Left hindlimb (tissue), 1 donor: ENCODE measurements around the gene ZKSCAN4.

Source experiments
- DNase-seq: peaks from one replicate; pipeline ENCODE4 v3.0.0-alpha.2; 2018

The ZKSCAN4 gene

DNA sequence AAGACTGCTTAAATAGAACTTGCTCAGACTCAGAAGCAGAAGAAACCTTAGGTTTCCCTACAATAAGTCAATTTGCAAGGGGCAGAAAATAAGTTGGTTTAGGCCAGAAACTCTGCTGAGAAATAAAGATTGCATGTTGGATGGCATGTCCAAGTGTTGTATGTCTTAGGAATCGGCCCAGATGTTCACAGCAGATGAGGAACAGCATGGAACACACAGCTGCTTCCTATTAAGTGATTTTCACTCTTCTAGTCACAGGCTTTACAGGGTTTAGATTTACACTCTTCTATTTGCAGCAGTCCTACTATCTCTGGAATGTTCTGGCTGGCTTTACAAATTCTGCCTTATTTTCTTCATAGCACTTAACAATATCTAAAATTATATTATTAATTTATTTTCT, 3.2 kb downstream of the ZKSCAN4 start:
- no peak for DNase-seq

DNA sequence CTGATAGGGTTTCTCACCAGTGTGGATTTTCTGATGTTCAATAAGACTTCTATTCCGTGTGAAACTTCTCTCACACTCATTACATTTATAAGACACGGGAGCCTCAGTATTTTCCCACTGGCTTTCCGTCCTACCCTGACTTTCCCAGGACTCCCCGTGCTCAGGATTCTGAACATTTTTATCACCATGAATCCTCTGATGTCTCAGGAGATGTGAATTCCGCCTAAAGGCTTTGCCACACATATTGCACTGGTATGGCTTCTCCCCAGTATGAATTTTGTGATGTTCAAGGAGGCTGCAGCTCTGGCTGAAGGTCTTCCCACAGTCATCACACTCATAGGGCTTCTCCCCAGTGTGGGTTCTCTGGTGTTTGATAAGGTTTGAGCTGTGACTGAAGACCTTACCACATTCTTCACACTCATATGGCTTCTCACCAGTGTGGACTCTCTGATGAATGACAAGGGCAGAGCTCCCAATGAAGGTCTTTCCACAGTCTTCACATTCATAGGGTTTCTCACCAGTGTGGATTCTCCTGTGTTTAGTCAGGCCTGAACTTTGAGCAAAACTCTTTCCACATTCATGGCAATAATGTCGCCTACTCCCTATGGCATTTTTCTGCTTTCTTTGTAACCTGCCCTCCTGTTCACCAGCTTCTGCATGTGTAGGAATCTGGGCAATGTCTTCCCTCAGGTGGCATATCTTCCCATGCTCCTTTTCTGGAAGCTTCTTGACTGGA, 6.7 kb downstream of the ZKSCAN4 start:
- no peak for DNase-seq

DNA sequence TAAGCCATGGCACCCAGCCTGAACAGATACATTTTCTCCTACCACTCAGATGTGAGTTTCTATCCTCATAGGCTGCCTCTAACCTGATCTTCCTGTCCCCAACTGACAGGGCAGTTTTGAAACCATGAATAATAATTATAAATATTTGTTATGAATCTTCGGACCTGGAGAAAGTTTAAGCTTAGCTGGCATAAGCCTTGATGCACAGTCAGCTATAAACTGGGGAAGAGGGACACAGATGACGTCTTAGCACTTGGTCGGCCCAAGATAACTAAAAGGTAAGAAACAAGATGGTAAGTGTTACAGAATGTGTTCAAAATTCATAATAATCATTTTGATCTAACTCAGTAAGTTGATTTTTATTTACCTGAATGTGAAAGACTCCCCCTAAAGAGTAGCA, 8.1 kb downstream of the ZKSCAN4 start:
- no peak for DNase-seq

DNA sequence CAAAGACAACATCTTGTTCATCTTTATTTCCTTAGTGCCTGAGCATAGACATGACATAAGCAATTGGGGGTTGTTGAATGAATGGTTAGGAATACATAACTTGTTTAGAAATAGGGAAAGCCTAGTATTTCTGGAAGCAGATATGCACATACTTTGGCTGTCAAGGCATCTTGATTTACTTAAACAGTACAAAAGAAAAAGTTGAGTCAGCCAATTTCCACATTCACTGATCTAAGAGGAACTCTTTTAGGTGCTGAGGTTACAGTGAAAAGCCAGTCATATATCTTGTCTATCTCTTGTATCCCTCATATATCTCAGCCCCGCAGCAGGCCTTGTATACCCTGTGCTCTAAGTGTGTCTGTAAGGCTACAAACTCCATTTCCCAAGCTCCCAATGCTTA, 11.6 kb downstream of the ZKSCAN4 start:
- DNase-seq: no peak

DNA sequence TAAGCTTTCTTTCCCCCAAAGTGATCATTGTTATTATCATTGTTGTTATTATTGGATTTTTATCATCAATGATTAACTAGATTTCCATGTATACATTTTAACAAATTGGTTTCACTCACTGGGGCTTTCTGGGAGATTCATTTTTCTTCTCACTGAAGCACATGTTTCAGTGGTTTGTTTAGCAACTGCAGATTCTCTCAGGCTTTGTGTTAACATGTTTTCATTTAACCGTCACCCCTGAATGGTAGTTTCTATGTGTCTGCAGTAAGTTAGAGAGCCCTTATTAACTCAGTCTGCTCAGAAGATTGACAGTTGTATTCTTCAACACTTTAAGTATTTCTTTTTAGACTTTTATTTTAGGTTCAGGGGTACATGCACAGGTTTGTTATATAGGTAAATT, 12.4 kb downstream of the ZKSCAN4 start:
- no peak for DNase-seq

DNA sequence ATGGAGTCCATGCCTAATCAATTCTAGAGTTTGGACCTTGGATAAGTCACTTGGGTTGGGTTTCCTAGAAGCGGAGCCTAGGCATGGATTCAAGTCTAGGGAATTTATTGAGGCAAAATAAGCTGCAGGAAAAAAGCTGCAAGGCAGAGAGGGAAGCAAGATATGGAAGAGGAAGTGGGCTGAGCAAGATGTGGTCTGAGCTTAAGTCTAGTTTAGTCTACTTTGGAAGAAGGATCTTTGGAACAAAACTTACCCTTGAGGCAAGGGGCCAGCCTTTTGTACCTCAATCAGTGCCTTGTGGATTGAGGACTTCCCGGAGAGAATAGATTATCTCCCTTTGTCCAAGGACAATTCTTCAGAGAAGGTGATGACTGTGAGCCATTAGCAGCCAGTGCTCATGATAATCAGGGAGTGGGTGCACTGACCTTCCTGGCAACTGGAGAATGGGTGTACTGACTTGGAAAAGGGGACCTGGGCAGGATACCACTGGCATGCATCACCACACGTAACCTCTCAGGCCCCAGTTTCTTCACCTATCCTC, 16.1 kb downstream of the ZKSCAN4 start:
- no peak for DNase-seq

DNA sequence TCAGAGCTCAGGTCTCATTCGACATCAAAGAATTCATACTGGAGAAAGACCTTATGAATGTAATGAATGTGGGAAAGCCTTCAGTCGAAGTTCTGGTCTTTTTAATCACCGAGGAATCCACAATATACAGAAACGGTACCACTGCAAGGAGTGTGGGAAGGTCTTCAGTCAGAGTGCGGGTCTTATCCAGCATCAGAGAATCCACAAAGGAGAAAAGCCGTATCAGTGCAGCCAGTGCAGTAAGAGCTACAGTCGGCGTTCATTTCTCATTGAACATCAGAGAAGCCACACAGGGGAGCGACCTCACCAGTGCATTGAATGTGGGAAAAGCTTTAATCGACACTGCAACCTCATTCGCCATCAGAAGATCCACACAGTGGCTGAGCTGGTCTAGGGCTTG, 19.3 kb downstream of the ZKSCAN4 start:
- DNase-seq: no peak

DNA sequence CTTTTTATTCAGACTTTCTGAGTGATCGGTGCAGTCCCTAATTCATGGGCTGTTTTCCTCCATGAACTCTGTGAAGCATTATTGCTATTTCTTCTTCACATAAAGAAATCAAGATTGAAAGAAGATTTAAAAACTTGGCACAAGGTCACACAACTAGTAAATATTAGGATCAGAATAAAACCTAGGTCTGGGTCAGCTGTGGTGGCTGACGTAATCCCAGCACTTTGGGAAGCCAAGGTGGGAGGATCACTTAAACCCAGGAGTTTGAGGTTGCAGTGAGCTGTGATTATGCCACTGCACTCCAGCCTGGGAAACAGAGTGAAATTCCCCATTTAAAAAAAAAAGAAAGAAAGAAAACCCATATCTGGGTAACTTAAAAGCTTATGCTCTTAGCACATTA, 25.6 kb downstream of the ZKSCAN4 start:
- DNase-seq: no peak

DNA sequence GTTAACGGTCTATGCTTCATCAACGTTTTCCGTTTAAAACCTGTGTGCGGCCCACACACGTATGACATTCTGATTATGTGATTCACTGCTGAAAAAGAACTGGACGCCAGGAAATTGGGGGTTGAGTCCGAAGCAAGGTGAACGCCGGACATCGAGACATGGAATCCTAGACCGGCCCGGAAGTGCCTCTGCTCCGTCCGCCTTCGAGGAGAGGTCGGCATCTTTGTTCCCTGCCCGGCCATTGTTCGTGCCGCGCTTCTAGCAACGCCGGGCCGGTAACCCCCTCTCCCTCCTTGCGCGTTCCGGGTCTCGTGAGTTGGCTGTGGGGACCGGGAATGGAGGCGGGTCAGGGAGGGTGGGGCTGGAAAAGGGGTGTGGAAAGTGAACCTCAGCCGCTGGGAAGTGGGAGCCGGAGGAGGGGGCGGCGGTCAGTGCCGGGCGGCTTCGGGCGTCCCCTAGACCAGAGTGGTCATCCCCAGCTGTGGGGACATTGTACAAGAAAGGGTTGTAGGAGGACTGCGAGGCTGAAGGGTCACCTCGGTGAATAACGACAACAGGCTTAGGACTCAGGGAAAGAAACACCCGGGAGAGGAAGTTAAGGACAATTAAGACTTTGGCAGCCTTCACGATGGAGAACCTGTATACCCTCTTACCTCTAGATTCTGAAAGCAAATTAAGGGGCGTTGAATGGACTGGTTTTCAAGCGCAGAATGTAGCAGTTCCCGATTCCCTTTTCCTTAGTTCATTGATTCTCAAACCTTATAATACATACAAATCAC, 26.8 kb downstream of the ZKSCAN4 start, which contains the start of gene ZSCAN9:
ZSCAN9 (plus strand) TSS at position 220 of the 779 bp plus-strand sequence. CDS start 1,810 bp downstream, outside the sequence.
- peak; percentile 90 for DNase-seq

DNA sequence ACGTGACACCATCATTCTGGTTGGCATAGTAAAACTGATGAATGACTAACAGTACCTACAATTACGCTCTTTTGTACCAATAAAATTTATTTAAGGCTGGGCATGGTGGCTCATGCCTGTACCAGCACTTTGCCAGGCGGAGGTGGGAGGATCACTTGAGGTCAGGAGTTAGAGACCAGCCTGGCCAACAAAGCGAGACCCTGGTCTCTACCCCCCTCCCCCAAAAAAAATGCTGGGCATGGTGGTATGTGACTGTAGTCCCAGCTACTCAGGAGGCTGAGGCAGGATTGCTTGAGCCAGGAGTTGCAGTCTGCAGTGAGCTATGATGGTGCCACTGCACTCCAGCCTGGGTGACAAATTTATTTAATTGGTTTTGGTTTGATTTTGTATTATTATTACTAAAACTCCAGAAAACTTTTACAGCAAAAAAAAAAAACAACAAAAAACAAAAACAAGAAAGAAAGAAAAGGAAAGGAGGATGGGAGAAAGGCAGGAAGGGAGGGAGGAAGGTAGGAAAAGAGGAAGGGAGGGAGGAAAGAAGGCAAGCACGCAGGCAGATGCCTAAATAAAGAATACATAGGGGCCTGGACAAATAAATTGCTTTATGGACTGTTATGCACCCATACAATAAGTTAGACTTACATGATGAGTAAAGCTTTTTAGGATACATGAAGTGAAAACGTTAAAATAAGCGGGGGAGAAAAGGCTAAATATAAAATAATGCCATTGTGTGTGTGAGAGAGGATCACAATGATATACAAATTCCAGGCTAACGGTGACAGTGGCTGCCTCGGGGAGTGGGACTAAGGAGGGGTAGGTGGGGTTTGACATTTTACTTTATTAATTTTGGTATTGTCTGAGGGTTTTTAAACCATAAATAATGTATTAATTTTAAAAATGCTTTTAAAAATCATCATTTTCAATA, 27.7 kb downstream of the ZKSCAN4 start:
- no peak for DNase-seq

DNA sequence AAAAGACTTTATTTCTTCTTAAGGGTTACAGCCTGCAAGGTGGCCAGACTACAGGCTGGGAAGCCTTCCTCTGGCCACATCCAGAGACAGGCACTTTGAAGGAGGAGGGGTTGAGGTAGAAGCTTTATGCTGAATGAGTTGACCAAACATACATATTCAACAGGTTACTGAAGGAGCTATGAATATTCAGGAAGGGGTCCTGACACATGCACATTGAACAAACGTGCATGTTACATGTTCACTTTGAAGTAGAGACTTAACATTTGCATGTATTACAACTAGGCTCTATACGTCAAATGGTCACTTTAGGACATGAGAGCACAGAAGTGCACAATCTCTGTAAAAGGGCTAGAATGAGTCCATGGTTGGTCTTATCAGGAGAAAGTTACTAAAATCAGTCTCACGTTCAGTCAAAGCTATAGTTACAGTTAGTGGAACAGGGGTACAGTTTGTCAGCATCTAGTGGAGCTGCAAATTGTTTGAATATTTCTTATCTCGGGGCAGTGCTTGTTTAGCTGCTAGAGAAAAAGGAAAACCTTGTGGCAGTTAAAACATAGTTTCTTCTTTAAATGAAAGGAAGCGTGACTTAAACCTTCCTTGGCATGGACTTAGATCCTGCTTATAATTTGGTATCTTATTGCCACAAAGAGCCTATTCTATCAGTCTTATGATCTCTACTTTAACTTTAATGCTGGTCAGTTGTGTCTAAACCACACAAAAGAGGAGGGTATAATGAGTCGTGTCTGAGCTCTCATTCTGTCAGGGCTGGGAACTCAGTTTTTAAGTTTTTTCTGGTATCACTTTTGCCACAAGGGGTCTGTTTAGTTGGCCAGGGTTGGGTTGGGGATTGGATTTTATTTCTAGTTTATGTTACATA, 31.6 kb downstream of the ZKSCAN4 start:
- no peak for DNase-seq

DNA sequence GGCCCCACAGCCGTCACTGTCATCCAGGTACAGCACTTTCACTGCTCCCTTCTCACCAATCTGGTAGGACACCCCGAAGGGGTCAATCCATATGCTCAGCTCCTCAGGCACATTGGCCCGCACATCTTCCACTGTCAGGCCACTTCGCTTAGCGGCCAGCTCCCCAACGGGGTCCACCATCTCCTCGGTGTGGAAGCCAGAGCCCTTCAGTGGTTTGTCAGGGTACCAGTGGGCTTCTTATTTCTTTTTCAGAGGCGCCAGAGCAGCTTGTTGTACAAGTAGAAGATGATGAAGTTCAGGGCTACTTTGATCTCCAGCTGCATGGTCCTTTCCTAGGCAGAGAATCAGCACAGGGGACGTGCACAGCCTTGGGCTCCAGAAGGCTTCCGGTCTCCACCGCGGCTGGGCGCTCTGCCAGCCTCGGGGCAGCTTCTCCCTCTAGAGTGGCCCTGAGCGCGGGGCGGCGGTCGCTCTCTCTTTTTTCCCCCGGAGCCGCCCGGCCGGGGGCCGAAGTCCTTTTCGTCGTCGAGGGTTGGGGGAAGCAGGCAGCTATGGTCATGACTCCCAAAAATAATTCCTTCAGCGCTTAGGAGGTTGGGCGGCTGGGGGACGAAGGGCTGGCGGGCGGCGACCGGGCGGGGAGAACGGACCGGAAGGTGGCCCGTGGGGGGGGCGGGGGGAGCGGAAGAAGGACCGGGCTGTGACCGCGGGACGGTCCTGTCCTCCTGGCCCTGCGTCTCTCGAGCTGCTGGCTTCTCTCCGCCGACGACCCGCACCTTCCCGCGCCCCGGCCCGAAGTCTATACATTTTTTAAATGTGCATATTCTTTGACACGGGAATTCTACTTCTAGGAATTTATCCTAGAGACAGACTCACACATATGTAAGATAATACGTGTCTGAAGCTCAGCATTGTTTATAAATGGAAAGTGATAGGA, 33.5 kb downstream of the ZKSCAN4 start:
- DNase-seq: peak; percentile 80

DNA sequence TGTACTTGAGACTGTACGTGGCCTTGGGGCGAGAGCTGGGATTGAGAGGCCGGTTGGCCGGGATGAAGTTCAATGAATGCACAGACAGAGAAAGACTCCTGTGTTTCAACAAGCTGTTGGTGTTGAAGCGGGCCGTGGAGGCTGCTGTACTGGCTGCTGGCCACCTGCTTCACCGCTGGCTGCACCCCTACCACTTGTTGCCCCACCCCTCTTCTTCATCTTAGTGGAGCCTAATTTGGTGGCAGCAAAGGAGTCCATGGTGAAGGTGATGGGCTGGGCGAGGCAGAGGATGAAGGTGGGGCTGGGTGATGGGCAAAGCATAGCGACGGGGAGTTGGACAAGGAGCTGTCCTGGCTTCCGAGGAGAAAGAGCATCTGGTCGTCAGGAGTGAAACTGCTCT, 34.2 kb downstream of the ZKSCAN4 start:
- no peak for DNase-seq

DNA sequence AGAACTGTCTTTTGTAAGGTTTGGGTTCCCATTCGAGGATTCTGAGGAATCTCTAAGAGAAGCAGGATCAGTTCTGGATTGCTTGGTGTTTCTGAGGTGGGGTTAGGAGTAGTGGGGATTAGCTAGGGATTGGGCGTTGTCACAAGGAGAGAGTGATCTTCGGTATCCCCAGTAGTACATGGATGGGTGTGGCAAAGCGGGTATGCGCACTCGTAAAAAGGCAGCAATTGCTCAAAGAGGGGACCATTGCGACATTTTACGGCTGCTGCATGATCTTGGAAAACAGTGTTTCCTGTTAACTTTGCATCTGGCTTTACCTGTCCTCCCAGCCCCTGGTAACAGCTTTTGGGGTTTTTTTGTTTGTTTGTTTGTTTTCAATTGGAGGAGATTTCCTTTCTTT, 36.6 kb downstream of the ZKSCAN4 start:
- no peak for DNase-seq

DNA sequence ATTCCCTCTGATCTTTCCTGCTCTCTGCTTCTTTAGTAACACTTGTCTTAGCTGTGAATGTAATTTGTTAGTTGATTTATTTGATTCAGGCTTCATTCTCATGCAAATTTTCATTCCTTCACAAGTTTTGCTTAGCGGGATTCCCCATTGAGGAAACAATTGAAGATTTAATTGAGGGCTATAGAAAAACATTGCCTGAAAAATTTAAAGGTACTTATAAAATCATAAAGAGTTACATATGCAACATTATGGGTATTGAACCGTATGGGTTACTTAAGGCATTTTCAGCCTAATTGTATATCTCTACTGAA, 38.9 kb downstream of the ZKSCAN4 start:
- no peak for DNase-seq

DNA sequence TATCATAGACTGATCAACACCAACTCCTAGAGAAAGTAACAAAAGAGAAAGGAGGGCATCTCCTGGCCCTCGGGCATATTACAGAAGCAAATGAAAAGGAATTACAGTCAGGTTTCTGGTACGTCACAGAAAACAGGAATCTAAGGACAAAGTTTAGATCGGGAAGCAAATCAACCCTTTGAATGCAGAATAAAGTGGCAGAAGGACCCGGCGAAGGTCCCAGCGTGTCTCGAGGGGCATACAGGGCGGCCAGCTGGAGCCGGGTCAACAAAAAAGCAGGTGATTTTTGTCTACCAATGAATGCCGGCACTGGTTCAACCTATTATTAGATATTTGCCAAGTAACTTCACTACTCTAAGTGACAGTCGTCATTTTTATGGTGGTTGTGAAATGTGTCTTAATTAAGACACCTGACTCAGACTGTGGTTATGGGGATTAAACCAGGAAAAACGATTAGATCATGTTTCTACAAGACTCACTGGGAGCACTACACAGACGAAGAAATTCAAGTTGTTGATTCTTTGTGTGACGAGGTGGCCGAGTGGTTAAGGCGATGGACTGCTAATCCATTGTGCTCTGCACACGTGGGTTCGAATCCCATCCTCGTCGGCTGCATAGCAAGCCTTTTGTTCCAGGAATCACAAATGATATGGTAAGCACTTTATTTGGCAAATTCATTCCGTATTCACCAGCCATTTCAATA, 39.4 kb downstream of the ZKSCAN4 start:
- no peak for DNase-seq

DNA sequence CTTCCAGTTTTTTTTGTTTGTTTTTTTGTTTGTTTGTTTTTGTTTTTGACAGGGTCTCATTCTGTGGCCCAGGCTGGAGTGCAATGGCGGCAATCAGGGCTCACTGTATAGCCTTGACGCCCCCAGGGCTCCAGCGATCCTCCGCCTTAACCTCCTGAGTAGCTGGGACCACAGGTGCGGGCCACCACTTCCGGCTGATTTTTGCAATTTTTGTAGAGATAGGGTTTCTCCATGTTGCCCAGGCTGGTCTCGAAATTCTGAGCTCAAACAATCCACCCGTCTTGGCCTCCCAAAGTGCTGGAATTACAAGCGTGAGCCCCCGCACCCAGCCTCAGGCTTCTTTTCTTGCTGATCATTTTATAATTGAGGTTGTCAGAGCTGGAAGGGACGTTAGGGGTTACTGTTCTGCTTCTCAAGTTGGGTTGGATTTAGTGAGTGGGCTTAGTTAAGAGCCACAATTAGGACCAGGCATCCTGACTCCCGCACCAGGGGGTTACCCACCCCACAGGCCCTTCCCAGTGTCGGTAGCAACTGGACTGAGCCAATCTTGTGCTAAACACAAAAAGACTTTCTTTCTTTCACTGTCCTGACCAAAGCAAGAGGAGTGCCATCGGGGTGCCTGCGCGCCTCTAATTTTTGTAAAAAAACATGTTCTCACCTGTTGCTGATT, 40.1 kb downstream of the ZKSCAN4 start:
- DNase-seq: no peak

DNA sequence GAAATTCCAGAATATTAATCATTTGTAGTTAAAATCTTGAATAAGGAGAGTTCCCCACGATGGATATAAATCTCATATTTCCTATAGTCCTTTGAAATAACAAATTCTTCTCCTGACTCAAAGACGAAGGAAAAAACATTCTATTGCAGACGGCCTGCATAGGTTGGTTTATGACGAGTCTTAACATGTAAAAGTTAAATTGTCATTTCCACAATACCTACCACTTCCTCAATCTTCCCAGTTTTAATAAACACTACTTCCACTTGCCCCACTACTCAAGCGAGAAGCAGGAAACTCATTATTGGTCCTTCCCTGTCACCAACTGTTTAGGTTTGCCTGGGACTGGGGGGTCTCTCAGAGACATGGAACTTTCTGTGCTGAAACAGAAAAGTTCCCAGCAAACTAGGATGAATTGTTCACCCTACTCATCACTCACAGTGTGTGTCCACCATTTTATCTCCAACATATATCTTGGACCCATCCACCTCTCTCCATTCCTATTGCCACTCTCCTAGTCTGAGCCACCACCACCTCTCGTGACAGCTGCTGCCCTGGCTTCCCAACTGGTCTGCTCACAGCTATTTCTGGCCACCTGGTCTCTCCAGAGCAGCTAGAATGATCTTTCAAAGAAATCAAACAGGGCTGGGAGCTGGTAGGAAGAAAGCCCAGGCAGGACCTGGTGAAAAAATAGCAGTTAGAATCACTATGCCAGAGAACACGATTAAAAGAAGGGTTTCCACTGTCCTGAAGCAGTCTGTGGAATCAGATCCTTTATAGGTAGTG, 42.1 kb downstream of the ZKSCAN4 start:
- DNase-seq: no peak

DNA sequence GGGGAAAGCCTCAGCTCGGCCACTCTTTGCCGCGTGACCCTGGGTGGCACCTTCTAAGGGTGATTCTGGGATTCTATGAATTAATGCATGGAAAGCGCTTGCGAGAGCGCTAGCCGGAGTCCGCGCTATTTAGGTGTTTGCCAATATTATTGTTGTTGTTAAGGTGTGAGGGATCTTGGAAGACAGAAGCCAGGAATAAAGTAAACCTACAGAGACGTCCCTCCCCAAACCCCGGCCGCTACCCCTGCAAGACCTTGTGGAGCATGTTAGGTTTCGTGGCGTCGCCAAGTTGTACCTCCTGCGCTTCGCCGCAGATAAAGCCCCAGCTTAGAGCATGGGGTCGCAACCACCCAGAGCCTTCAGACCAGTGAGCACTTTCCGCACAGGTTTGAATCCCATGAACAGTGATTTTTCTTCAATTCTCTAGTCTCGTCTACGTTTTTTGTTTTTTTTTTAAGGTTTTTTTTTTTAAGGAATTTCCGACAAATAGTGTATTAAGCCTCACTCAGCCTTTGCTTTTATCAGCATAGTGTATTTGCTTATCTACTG, 43.9 kb downstream of the ZKSCAN4 start:
- peak; percentile 39 for DNase-seq
